ENCODE measurements around the gene KIF18B.

DNA sequence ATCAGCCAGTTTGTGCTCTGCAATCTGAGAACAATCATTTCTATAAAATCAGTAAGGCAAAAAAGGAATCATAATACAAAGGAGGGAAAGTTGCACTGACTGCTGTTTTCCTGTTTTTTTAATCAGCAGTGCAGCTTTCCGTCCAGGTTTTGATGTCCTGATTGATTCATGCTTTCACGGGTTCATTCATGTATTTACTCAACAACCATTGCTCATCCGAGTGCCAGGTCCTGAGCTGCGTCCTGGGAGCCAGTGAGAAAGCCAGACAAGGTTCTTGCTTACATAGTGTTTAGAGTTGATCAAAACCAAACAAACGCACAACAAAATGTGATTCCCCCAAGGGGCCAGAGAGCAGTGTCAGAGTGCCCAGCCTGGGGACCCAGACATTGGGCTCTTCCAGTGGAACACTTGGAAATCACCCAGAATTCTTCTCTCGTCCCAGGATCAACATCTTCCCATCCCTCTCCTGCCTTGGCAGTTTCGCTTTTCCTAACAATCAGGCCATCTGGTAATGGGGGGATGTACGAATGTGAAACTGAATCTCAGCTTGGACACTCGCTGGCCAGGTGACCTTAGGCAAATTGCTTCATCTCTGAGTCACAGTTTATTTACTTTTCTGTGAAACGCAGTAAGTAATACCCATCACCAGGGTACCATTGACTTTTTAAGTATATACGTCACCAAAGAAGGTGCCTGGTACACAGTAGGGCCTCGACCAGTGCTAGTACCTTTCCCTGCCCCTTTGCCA lies 33.8 kb upstream of the KIF18B start:
- TF ChIP-seq, protein P1, sequence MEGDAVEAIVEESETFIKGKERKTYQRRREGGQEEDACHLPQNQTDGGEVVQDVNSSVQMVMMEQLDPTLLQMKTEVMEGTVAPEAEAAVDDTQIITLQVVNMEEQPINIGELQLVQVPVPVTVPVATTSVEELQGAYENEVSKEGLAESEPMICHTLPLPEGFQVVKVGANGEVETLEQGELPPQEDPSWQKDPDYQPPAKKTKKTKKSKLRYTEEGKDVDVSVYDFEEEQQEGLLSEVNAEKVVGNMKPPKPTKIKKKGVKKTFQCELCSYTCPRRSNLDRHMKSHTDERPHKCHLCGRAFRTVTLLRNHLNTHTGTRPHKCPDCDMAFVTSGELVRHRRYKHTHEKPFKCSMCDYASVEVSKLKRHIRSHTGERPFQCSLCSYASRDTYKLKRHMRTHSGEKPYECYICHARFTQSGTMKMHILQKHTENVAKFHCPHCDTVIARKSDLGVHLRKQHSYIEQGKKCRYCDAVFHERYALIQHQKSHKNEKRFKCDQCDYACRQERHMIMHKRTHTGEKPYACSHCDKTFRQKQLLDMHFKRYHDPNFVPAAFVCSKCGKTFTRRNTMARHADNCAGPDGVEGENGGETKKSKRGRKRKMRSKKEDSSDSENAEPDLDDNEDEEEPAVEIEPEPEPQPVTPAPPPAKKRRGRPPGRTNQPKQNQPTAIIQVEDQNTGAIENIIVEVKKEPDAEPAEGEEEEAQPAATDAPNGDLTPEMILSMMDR (conservative IDR thresholded peaks at IDR 0.05 in 1 of 2, IDR thresholded peaks at IDR 0.05 in 1 of 2; ENCODE audit: extremely low read depth in 1 of 2, insufficient read depth in 1 of 2, low read depth in 1 of 2, low read length in 2 of 2) = no peak
- no peak for TF ChIP-seq EZH2 (IDR thresholded peaks at IDR 0.05; ENCODE audit: borderline replicate concordance, low read length)
